ENCODE data around the gene SRRM1. TPM values are rescaled to one million over a fixed set of nuclear protein-coding genes. Genes with fewer than 3 reads are reported as not detected.
A peak's percentile ranks its signal among the peaks of the same experiment; 100 is the strongest.

SRRM1 gene
- total RNA-seq, 1 experiment from 2014 or later, result 290 TPM

DNA sequence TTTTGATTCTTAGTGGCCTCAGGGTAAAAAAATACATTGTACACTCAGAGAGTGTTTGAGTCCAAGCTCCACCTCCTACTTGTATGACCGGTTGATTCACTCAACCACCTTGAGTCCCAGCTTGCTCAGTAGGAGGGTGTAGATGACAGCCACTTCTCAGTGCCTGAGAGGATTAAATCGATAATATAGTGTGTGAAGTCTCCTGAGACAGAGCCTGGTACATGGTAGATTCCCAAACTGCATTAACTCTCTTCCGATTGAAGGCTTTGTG, 48.8 kb upstream of the SRRM1 start:
- no peak overlapping the region for H2AFZ ChIP-seq (ENCODE audit: low read length)
- TF ChIP-seq, protein P1, sequence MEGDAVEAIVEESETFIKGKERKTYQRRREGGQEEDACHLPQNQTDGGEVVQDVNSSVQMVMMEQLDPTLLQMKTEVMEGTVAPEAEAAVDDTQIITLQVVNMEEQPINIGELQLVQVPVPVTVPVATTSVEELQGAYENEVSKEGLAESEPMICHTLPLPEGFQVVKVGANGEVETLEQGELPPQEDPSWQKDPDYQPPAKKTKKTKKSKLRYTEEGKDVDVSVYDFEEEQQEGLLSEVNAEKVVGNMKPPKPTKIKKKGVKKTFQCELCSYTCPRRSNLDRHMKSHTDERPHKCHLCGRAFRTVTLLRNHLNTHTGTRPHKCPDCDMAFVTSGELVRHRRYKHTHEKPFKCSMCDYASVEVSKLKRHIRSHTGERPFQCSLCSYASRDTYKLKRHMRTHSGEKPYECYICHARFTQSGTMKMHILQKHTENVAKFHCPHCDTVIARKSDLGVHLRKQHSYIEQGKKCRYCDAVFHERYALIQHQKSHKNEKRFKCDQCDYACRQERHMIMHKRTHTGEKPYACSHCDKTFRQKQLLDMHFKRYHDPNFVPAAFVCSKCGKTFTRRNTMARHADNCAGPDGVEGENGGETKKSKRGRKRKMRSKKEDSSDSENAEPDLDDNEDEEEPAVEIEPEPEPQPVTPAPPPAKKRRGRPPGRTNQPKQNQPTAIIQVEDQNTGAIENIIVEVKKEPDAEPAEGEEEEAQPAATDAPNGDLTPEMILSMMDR (conservative IDR thresholded peaks at IDR 0.05), result no peak
- H3K27ac Mint-ChIP-seq, result 0 out of 7 replicates have a peak overlapping the region, but pooled peaks of 1 of the 3 experiments have one; percentile 9

More for the DNA sequence above, 48.8 kb upstream of the SRRM1 start:
- H3K4me1 Mint-ChIP-seq, result peaks cover 0 to 3% of the 10 kb centered on the region in 2 experiments; a peak in 1 of 4 replicates
- Histone ChIP-seq H2BK5ac (ENCODE audit: insufficient read length, low read length) (no peak overlapping the region), H4K91ac (ENCODE audit: insufficient read length, low read depth, low read length) (no peak overlapping the region), H3K4me2 (ENCODE audit: insufficient read depth, insufficient read length, low read length) (no peak overlapping the region), H3K23ac (ENCODE audit: insufficient read length, low read depth, low read length) (no peak overlapping the region), H2AK5ac (ENCODE audit: insufficient read length, low read length) (no peak overlapping the region), H3K27me3 (ENCODE audit: insufficient read depth, low read length) (no peaks in the 10 kb centered on the region), H3K27ac (ENCODE audit: insufficient read length, low read depth, low read length) (no peak overlapping the region), H3K9me3 (ENCODE audit: control insufficient read depth, low read depth, low read length) (no peaks in the 10 kb centered on the region), H2BK12ac (ENCODE audit: insufficient read length, low read depth, low read length) (no peak overlapping the region), H3K56ac (ENCODE audit: insufficient read length, low read depth, low read length) (no peak overlapping the region), H3K9ac (ENCODE audit: extremely low read depth, insufficient read length, low read length) (no peak overlapping the region), H3K4ac (ENCODE audit: low read depth, low read length) (no peak overlapping the region), H3T11ph (ENCODE audit: low read length) (no peak overlapping the region), H4K8ac (replicated peaks; ENCODE audit: insufficient read length, low read depth, low read length) (no peak overlapping the region), H3K23me2 (ENCODE audit: insufficient read length, low read depth, low read length, poor library complexity, severe bottlenecking) (no peaks in the 10 kb centered on the region), H4K20me1 (ENCODE audit: control insufficient read depth, insufficient read depth, insufficient read length) (no peaks in the 10 kb centered on the region), H3K79me1 (ENCODE audit: insufficient read depth, low read depth, low read length, poor library complexity, severe bottlenecking) (no peaks in the 10 kb centered on the region), H2BK120ac (ENCODE audit: low read depth, low read length, poor library complexity, severe bottlenecking) (no peak overlapping the region), H3K4me1 (ENCODE audit: insufficient read depth, low read length) (no peaks in the 10 kb centered on the region), H2BK20ac (ENCODE audit: low read depth, low read length, poor library complexity, severe bottlenecking) (no peak overlapping the region), H3K18ac (ENCODE audit: insufficient read length, low read depth, low read length) (no peak overlapping the region), H3K79me2 (ENCODE audit: insufficient read depth, low read length) (no peaks in the 10 kb centered on the region), H3K14ac (ENCODE audit: insufficient read depth, low read length) (no peak overlapping the region), H2BK15ac (ENCODE audit: low read depth, low read length) (no peak overlapping the region), H4K5ac (ENCODE audit: insufficient read length, low read depth, low read length) (no peak overlapping the region)
- no peak for DNase-seq
- no peaks in the 10 kb centered on the region for H3K9me3 Mint-ChIP-seq
- no peak overlapping the region for H3K4me3 Mint-ChIP-seq
- WGBS (ENCODE audit: extremely low coverage, insufficient read length, low lambda C conversion rate), result no CpG with 5 or more reads among the region's 3 CpGs
- no peaks in the 10 kb centered on the region for H3K36me3 Mint-ChIP-seq (ENCODE audit: insufficient read depth in 1 of 3, low read depth in 3 of 3)
- H3K27me3 Mint-ChIP-seq (ENCODE audit: low read depth), result no peaks in the 10 kb centered on the region
